OCI-M1 (cell line): ENCODE measurements around the gene TMEM169.
"Not testable (repeated sequence)": the region's sequence is repeated elsewhere in the genome, so short reads cannot be mapped to it uniquely, and the experiment has no call there.

Experiments
- DNase-seq: peaks from one replicate; lab custom pipeline; 2025; lab: John Stamatoyannopoulos, UW

The TMEM169 gene

GRCh38 chr2:216071111-216071851 lies 10.4 kb upstream of the TMEM169 start:
- DNase-seq = no peak

- no peak for DNase-seq
Observed at GRCh38 chr2:216072473-216072872, 9.2 kb upstream of the TMEM169 start.

GRCh38 chr2:216073773-216074172 lies 7.9 kb upstream of the TMEM169 start:
- peak; percentile 41 for DNase-seq

- no peak for DNase-seq
Observed at GRCh38 chr2:216074380-216074779, 7.3 kb upstream of the TMEM169 start.

- DNase-seq = no peak
Observed at GRCh38 chr2:216074794-216075193, 6.9 kb upstream of the TMEM169 start.

GRCh38 chr2:216075510-216076485 lies 5.9 kb upstream of the TMEM169 start:
- no peak for DNase-seq

- peak; percentile 24 for DNase-seq
Observed at GRCh38 chr2:216078776-216079175, 2.9 kb upstream of the TMEM169 start.

- DNase-seq = not testable (repeated sequence)
Observed at GRCh38 chr2:216080048-216080447, 1.7 kb upstream of the TMEM169 start.

- DNase-seq = peak; percentile 48
Observed at GRCh38 chr2:216081012-216081411, 707 bp upstream of the TMEM169 start.

GRCh38 chr2:216082117-216082711 lies 495 bp downstream of the TMEM169 start:
- DNase-seq = no peak

- DNase-seq = peak; percentile 26
Observed at GRCh38 chr2:216082805-216083204, 1.1 kb downstream of the TMEM169 start.

- DNase-seq = no peak
Observed at GRCh38 chr2:216083464-216084281, 2.0 kb downstream of the TMEM169 start.

GRCh38 chr2:216084547-216084946 lies 2.8 kb downstream of the TMEM169 start:
- peak; percentile 10 for DNase-seq

GRCh38 chr2:216086207-216086893 lies 4.6 kb downstream of the TMEM169 start:
- no peak for DNase-seq

GRCh38 chr2:216090369-216090786 lies 8.7 kb downstream of the TMEM169 start:
- DNase-seq = no peak

GRCh38 chr2:216092646-216093045 lies 10.9 kb downstream of the TMEM169 start:
- no peak for DNase-seq

- peak; percentile 15 for DNase-seq
Observed at GRCh38 chr2:216094701-216095100, 13.0 kb downstream of the TMEM169 start.

- no peak for DNase-seq
Observed at GRCh38 chr2:216098421-216099334, 17.0 kb downstream of the TMEM169 start.

GRCh38 chr2:216101109-216101508 lies 19.4 kb downstream of the TMEM169 start:
- no peak for DNase-seq

- DNase-seq = peak; percentile 32
Observed at GRCh38 chr2:216103213-216103612, 21.5 kb downstream of the TMEM169 start.
